ENCODE results near the gene TTLL11. TPM values are rescaled to one million over a fixed set of nuclear protein-coding genes. Genes with fewer than 3 reads are reported as not detected.

TTLL11 gene
- total and polyA plus RNA-seq, 8 donors = 3.4 to 7.5 (median 5.5) TPM

GRCh38 chr9:121774715-121775613, 318.1 kb downstream of the TTLL11 start:
- intact Hi-C loops (cut with DNase I) = no loop called here
- Histone ChIP-seq H3K4me3 (no peak overlapping the region), H3K4me1 (no peaks in the 10 kb centered on the region), H3K9me3 (no peaks in the 10 kb centered on the region), H3K27me3 (no peaks in the 10 kb centered on the region), H3K36me3 (peaks cover 3 to 51% (median 7%) of the 10 kb centered on the region in 3 donors), H3K27ac (no peak overlapping the region)
- no peak for TF ChIP-seq CTCF (IDR thresholded peaks at IDR 0.05)
- FAIRE-seq (no peak), ATAC-seq (no peak), DNase-seq (peak in 2 of 6 donors; percentile 17 to 42)
- WGBS, 2 donors = 91 to 92% methylated on average over 26 of the region's 26 CpGs

- intact Hi-C loops (cut with DNase I) = no loop called here
- ATAC-seq = no peak
Observed at GRCh38 chr9:121773954-121774714, 319.0 kb downstream of the TTLL11 start.

GRCh38 chr9:121773286-121773953, 319.7 kb downstream of the TTLL11 start:
- FAIRE-seq = no peak
- peak in 1 of 4 donors; percentile 12 for ATAC-seq
- Histone ChIP-seq H3K27me3 (no peaks in the 10 kb centered on the region), H3K27ac (no peak overlapping the region), H3K4me1 (no peaks in the 10 kb centered on the region), H3K4me3 (no peak overlapping the region), H3K9me3 (no peaks in the 10 kb centered on the region), H3K36me3 (peaks cover 3 to 67% (median 18%) of the 10 kb centered on the region in 3 donors)
- no peak for TF ChIP-seq CTCF (IDR thresholded peaks at IDR 0.05)
- 94 to 95% methylated on average over 15 to 18 of the region's 18 CpGs for WGBS, 2 donors
- no peak for DNase-seq
- intact Hi-C loops (cut with DNase I) = no loop called here

More at GRCh38 chr9:121773954-121774714, 319.0 kb downstream of the TTLL11 start:
- Histone ChIP-seq H3K4me3 (no peak overlapping the region), H3K27ac (no peak overlapping the region), H3K36me3 (peaks cover 3 to 60% (median 14%) of the 10 kb centered on the region in 3 donors), H3K27me3 (no peaks in the 10 kb centered on the region), H3K9me3 (no peaks in the 10 kb centered on the region), H3K4me1 (no peaks in the 10 kb centered on the region)
- FAIRE-seq = no peak
- WGBS, 2 donors = 90% methylated on average over 19 of the region's 19 CpGs
- TF ChIP-seq CTCF (IDR thresholded peaks at IDR 0.05) = no peak
- DNase-seq = peak in 3 of 6 donors; percentile 11 to 66 (median 45)

- peak; percentile 25 to 88 (median 62) for ATAC-seq
- 85 to 87% methylated on average over 36 to 45 of the region's 45 CpGs for WGBS, 2 donors
- no peaks in the 10 kb centered on the region for H3K4me1 ChIP-seq
- peak; percentile 42 to 90 (median 68) for DNase-seq
- no peaks in the 10 kb centered on the region for H3K9me3 ChIP-seq
- no peak for TF ChIP-seq CTCF (IDR thresholded peaks at IDR 0.05)
- H3K27ac ChIP-seq = no peak overlapping the region
- intact Hi-C loops (cut with DNase I) = no loop called here
- H3K36me3 ChIP-seq = peaks cover 3 to 69% (median 18%) of the 10 kb centered on the region in 3 donors
- FAIRE-seq = no peak
- no peak overlapping the region for H3K4me3 ChIP-seq
- H3K27me3 ChIP-seq = no peaks in the 10 kb centered on the region
Observed at GRCh38 chr9:121772600-121773285, 320.4 kb downstream of the TTLL11 start.

Small RNAs within 50 kb of the gene (microRNA-seq; reads per million reads assigned to microRNA genes)
- 0 reads per million in 2 donors for gene MIR4478

Other genes starting within 250 kb of the TTLL11 start
- 10 to 100 TPM; 10.7 to 21.7 (median 13.3) TPM for gene NDUFA8, start 66.5 kb upstream of the TTLL11 start, total RNA-seq
- 10 to 100 TPM; 29.1 to 37.3 TPM for gene NDUFA8, start 66.5 kb upstream of the TTLL11 start, polyA plus RNA-seq
- gene MORN5, start 66.6 kb upstream of the TTLL11 start, total RNA-seq = under 1 TPM in 2 of 6 donors, not detected in 4; 0.71 to 0.79 TPM
- under 1 TPM in 1 of 2 donors, not detected in 1; 0.45 TPM for gene MORN5, start 66.6 kb upstream of the TTLL11 start, polyA plus RNA-seq
- 1 to 10 TPM in 2 of 6 donors, under 1 TPM in 4; 0.22 to 1.2 (median 0.86) TPM for gene LHX6, start 135.6 kb upstream of the TTLL11 start, total RNA-seq
- 1 to 10 TPM; 1.5 to 1.7 TPM for gene LHX6, start 135.6 kb upstream of the TTLL11 start, polyA plus RNA-seq
- 10 to 100 TPM in 1 of 6 donors, 1 to 10 TPM in 5; 5.0 to 10.5 (median 7.4) TPM for gene RBM18, start 171.5 kb upstream of the TTLL11 start, total RNA-seq
- gene RBM18, start 171.5 kb upstream of the TTLL11 start, polyA plus RNA-seq = 1 to 10 TPM; 1.7 to 4.9 TPM
- gene MRRF, start 171.6 kb upstream of the TTLL11 start, total RNA-seq = 10 to 100 TPM; 13.0 to 22.9 (median 17.5) TPM
- gene MRRF, start 171.6 kb upstream of the TTLL11 start, polyA plus RNA-seq = 10 to 100 TPM; 15.1 to 27.8 TPM

Data from pancreas (tissue), 10 donors.